Dedifferentiated amniotic fluid mesenchymal stem cell (primary cell): ENCODE results near the gene DENND1A.
A peak's percentile ranks its signal among the peaks of the same experiment; 100 is the strongest.
"Not testable (repeated sequence)": the region's sequence is repeated elsewhere in the genome, so short reads cannot be mapped to it uniquely, and the experiment has no call there.

ENCODE experiments used
- DNase-seq: peaks from one replicate; pipeline ENCODE4 v3.0.0-alpha.2; 2016; ENCODE audit errors: extremely low spot score

Gene DENND1A

GRCh38 chr9:123821619-123822018 is 108.3 kb downstream of the DENND1A start:
- DNase-seq, result no peak

GRCh38 chr9:123820139-123820538 is 109.8 kb downstream of the DENND1A start:
- DNase-seq, result no peak

- no peak for DNase-seq
Measured at GRCh38 chr9:123816817-123817472, 113.0 kb downstream of the DENND1A start.

DNA sequence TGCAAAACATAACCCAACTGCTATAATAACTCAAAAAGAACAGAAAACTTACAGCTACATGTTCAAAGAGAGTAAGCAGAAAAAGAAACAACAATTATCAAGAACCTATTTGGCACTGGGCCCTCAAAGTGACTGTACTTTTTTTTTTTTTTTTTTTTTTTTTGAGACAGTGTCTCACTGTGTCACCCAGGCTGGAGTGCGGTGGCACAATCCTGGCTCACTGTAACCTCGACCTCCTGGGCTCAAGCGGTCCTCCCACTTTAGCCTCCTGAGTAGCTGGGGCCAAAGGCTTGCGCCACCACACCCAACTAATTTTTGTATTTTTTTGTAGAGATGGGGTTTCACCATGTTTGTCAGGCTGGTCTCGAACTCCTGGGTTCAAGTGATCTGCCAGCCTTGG is 114.1 kb downstream of the DENND1A start:
- DNase-seq, result not testable (repeated sequence)

DNA sequence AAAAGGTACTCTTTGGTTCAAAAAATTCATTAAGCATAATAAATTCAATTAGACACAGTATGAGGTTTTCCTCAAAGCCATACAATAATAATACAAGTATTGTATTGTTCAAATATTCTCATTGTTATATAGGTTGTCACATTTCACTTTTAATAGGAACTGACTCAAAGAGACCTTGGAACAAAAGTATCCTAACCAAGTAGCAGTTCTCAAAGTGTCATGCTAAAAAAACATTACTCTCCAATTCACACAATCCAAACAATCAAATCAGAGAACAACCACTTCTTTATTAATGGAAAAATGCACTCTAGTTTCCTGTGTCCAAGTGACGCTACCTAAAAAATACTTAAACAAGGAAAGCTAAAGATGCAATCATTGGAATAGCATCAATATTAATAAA is 115.4 kb downstream of the DENND1A start:
- no peak for DNase-seq

DNA sequence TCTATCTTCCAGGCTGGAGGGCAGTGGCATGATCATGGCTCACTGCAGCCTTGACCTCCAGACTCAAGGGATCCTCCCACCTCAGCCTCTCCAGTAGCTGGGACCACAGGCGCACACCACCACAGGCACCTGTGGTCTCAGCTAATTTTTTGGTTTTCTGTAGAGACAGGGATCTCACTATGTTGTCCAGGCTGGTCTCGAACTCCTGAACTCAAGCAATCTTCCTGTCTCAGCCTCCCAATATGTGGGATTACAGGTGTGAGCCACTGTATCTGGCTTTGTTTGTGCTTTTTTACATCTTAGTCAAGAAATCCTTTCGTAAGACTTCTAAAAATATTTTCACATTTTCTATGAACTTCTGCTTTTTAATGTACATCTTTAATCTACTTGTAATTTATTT is 116.9 kb downstream of the DENND1A start:
- no peak for DNase-seq

- DNase-seq, result no peak
Measured at GRCh38 chr9:123807251-123807650, 122.7 kb downstream of the DENND1A start.

GRCh38 chr9:123806829-123807228 is 123.1 kb downstream of the DENND1A start:
- DNase-seq, result no peak

DNA sequence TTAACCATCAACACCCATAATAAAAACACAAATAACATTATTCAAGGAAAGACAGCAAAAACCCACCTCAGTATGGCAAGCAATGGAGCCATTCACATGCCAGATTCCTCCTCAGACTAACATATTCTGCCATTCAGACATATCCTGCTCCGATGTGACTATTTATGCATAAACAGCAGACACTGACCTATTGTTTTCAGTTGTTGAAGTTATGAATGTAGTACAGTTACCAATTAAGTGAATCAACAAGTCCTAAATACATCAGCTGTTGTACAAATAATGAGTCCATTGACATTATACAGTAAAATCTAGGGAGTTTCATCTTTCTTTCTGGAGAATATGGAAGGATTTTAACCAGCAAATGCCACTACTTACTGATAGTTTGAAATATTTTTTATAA is 131.7 kb downstream of the DENND1A start:
- no peak for DNase-seq

DNA sequence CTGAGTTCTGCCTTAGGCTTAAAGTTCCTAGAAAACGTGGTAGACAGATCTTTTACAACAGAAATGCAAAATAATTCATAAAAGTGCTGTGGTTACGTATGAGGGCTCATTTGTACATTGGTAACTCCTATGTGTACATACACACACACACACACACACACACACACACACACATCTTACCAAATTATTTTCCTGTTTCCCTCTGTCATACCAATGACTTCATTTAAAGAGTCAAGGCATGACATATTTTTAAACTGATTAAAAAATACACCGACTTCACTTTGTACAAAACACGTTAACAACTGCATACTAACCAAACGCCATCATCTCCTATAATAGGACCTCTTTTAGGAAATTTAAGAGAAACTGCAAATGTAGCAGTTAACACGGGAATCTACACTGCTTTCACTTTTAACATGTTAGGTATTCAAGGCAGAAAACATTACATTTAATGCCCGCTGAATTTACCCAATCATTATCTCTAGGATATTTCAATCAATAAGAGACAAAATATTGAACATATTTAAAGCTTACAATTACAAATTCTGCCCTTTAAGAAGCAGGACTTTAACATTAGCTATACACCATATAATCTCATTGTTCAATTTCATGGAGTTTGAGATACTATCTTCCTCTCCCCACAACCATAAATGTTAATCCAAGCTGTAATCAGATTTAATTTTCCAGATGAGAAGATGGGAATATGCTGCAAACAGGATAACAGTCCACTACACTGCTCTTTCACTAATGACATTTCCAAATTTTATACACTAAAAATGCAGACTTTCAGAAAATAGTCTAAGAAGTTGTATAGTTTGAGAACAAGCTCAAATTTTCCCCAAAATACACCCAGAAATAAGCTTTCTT is 133.1 kb downstream of the DENND1A start:
- DNase-seq, result no peak

DNA sequence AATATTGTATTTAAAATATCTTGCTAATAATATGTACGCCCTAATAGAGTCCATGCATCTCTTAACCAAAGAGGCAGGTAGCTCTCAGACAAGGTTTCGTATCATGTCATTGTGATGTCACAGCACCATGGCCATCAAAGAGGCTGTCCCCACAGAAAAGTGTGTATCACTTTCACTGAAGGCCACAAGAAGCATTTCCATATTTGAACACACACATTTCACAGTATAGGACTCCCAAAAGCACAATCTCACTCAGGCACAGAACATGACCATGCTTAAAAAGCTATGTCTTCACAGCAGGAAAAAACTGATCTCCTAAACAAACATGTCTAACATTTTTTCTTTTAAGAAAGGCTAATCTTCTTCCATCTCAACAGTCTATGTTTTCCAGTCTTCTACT is 133.8 kb downstream of the DENND1A start:
- DNase-seq, result no peak

DNA sequence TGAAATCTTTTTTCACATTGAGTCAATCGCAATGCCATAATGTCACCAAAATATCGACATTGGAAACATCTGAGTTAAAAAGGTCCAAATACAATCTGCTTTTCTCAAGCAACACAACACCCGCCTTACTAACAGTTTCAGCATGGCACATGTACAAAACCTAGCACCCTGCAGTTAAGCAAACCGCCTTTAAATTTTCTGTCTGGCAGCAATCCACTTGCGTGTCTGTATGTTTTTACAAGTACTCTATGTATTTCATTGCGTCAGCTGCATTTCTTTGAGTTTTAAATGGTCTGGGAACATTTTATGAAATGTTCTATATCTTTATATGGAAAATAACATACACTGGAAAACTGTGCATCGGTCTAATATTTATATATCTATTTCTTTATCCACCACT is 134.6 kb downstream of the DENND1A start:
- DNase-seq, result no peak

DNA sequence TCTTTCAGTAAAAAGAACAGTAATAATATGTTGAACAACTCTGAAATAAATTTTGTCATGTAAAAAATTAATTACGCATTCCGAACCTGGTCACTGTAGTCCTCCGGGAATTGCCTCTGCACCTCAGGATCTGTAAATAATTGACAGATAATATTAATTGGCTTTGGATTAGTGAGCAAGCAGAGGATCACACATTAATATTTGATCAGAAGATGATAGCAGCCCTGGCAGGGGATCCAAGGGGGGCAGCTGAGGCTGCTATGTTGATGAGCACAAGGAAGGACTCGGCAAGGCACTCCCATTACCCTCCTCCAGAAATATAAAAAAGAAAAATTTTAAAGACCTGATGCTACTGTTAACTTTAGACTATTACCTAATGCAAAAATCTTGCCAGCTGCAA is 137.4 kb downstream of the DENND1A start:
- DNase-seq, result no peak

DNA sequence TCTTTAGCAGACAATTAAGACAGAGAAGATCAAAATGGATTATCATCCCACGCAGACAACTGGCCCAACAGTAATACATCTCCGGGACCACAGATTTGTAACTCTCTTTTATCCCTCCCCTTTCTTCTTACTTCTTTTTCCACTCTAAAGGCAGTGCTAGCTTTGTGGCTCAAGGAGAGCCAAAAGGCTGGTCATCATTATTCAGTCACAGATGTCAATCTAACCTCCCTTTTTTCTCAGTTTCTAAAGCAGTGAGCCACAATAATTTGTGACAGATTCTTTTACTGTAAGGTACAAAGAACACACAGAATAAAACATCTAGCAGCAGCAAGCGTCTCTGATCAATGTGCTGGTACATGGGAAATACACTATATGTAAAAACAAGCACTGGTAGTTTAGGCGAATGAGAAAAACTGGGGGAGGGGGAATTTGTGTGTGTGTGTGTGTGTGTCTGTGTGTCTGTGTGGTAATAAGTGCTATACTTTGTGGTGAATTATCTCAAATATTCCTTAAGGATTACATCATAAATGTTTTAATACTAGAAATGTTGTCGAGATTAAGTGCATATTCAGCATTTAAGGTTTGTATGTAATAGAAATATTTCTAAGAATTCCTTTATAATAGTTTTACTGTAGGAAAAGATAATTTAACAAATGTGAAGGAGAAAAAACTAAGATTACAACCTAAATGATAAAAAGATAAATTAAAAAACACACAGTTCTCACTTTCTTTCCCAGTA is 140.2 kb downstream of the DENND1A start:
- no peak for DNase-seq

- no peak for DNase-seq
Measured at GRCh38 chr9:123787416-123787815, 142.5 kb downstream of the DENND1A start.

DNA sequence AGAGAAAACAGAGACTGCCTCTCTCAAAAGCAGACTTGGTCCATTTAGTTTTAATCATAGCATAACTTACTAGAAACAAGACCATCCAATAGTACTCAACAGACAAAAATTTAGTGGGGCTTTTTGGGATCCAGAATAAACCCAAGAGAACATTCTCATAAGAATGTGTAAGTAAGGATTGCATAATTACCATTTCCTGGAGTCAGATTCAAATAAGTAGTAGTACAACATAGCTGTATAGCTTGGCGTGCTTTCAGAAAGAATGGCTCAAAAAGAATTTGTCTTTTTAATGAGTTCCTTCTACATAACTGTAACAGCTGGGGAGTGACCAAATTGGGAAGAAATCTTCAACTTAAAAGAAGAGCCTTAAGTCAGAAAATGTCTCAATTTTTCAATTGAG is 145.4 kb downstream of the DENND1A start:
- DNase-seq, result peak; percentile 64

GRCh38 chr9:123778232-123778902 is 151.6 kb downstream of the DENND1A start:
- no peak for DNase-seq

DNA sequence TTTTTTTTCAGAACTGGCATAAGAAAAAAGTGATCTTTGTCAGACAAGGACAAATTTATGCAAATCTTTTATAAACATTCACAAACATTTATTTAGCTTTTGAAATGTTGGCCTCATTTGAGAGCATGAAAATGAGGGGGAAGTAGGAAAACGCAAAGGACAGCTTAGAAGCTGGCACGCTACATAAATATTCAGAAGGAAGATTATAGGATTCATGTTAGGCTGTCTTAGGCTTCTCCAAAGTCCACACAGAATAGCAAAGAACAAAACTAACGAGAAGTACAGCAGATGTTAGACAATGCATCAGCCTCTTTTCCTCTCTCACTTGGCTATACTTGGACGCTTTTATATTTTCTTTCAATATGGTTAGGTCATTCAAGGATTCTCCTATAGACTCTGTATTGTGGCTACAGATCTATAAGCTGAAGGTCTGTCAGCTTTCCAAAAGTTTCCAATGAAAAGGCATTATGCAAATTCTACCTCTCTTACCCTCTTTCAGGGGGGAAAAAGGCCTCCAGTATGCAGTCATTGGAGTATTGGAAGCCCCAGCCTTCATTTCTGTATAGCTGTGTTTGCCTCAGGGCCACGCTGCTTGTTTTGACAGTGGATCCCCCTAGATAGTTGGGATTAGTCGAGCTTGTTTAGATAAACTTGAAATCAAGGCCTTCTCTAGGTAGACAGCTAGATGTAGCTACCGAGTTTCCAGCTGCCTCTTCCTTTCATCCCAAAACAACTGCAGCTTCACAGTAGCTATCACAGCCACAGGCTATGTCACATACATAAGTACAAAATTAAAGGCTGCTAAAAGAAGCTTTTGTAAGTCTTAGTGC is 153.0 kb downstream of the DENND1A start:
- DNase-seq, result no peak

DNA sequence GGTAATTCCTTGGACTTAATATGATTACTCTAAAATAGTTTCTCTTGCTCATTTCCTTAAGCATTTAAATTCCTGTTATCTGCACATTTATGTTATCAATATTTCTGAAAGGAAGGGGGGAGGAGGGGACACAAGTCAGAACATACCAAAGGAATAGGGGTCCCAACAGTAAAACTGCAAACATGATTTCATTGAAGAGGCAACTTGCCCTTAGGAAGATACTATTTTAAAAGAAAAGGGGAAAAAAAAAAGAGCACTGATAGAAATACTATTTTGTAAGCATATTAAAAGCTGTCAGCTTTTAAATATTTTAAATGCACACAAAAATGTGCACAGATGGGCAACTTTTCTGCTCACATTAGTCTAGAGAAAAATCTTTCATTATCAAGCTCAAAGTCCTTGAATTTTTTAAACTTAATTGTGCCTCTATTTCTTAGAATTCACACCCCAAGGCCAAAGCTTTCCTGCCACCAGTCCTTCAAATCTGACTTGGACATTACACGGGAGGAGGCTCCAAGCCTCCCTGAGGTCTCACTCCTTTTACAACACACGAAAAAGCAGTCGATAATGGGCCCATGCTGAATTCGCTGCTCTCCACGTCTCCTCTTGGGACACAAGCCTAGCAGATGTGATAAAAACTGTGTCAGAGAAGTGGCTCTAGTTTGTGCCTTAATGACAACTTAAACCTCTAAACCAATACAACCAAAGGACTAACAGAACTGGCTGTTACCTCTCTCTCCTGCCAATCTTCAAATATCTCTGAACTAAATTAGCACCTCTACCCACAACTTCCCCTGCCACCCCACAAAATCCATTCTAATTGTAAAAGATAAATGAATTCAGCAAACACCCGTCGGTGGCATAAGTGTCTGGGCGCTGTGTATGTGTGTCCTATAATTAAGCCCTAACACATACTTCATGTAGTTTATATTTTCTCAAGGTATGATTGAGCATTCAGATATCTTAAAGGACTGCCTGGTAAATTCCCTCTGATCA is 154.3 kb downstream of the DENND1A start:
- no peak for DNase-seq

GRCh38 chr9:123773783-123774182 is 156.1 kb downstream of the DENND1A start:
- no peak for DNase-seq
